T-helper 17 cell (primary cell): Measurements from ENCODE around the gene PLA2G4F. TPM values are rescaled to one million over a fixed set of nuclear protein-coding genes. Genes with fewer than 3 reads are reported as not detected.

Source experiments
- ATAC-seq: fragments of 150-1000 bp; cut with Tn5 transposase; 2 replicates; pipeline ENCODE4 v1.10.0; 2021; ENCODE audit warnings: mild to moderate bottlenecking, moderate library complexity
- DNase-seq, 3 donors: peaks; one replicate each; pipeline versions ENCODE4 v3.0.0 to v3.0.0-alpha.2; 2020 to 2021
- H3K9me3 ChIP-seq: one replicate; pipeline ENCODE4 v1.7.0; 2013; ENCODE audit warnings: low read length, mild to moderate bottlenecking; ENCODE audit not compliant: control insufficient read depth, poor library complexity, severe bottlenecking
- H3K27ac Mint-ChIP-seq: one replicate; pipeline ENCODE4 v1.8.0; 2022; ENCODE audit warnings: mild to moderate bottlenecking, moderate library complexity, mixed read lengths
- H3K27me3 Mint-ChIP-seq: one replicate; pipeline ENCODE4 v1.8.0; 2022; ENCODE audit warnings: mixed read lengths
- H3K36me3 Mint-ChIP-seq: one replicate; pipeline ENCODE4 v1.8.0; 2022; ENCODE audit warnings: low read depth, mixed read lengths
- H3K4me1 Mint-ChIP-seq: one replicate; pipeline ENCODE4 v1.8.0; 2022; ENCODE audit warnings: mild to moderate bottlenecking, mixed read lengths
- H3K4me3 Mint-ChIP-seq: one replicate; pipeline ENCODE4 v1.8.0; 2022; ENCODE audit warnings: mild to moderate bottlenecking, moderate library complexity, mixed read lengths
- total RNA-seq, 4 donors: library from RNA in 2 of 4; stranded (reverse) in 2 of 4; gene quantifications; one replicate each; pipeline ENCODE4 v1.2.3 and lab custom pipeline; 2022 to 2026

The PLA2G4F gene
- not detected for total RNA-seq
- 0 to 0.46 reads per million in 2 donors for total RNA-seq (lab: John Stamatoyannopoulos, UW)

GRCh38 chr15:42156243-42156922, at the start of gene PLA2G4F:
PLA2G4F (minus strand) TSS chr15:42156636; CDS start chr15:42156549, 87 bp downstream.
- DNase-seq (no peak), ATAC-seq (no peak)
- no peaks in the 10 kb centered on the region for H3K9me3 ChIP-seq
- Mint-ChIP-seq H3K4me3 (no peak within 1 kb of the TSS), H3K27ac (peak within 1 kb of the TSS; percentile 63), H3K27me3 (no peaks in the 10 kb centered on the region), H3K4me1 (peaks cover 4% of the 10 kb centered on the region), H3K36me3 (peaks cover 2% of the 10 kb centered on the region)

GRCh38 chr15:42203891-42204290, 47.5 kb upstream of the PLA2G4F start:
- ATAC-seq (no peak), DNase-seq (no peak)
- no peaks in the 10 kb centered on the region for H3K9me3 ChIP-seq
- H3K27me3 Mint-ChIP-seq, result no peaks in the 10 kb centered on the region
- H3K4me1 Mint-ChIP-seq, result peaks cover 44% of the 10 kb centered on the region
- no peak overlapping the region for H3K4me3 Mint-ChIP-seq
- peaks cover 6% of the 10 kb centered on the region for H3K36me3 Mint-ChIP-seq
- no peak overlapping the region for H3K27ac Mint-ChIP-seq

DNA sequence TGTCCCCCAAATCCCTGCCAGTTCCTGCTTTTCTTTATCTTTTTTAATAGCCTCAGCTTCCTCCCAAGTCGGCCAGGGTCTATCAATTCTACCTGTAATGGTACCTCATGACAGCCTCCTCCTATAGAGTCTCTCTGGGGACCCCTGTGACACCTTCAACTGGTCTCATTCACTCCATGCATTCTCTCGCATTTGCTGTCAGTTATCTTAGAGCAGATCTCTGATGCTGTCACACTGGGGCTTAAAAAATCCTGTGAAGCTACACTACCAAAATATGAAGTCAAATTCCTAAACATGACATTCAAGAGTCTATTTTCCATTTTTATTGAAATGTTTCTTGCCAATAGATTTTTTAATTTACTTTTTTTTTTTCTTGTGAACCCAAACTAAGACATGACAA, 46.2 kb upstream of the PLA2G4F start:
- Mint-ChIP-seq H3K4me3 (no peak overlapping the region), H3K4me1 (peaks cover 37% of the 10 kb centered on the region), H3K27ac (peak overlapping the region; percentile 78), H3K36me3 (peaks cover 6% of the 10 kb centered on the region), H3K27me3 (no peaks in the 10 kb centered on the region)
- DNase-seq (no peak), ATAC-seq (no peak)
- no peaks in the 10 kb centered on the region for H3K9me3 ChIP-seq

DNA sequence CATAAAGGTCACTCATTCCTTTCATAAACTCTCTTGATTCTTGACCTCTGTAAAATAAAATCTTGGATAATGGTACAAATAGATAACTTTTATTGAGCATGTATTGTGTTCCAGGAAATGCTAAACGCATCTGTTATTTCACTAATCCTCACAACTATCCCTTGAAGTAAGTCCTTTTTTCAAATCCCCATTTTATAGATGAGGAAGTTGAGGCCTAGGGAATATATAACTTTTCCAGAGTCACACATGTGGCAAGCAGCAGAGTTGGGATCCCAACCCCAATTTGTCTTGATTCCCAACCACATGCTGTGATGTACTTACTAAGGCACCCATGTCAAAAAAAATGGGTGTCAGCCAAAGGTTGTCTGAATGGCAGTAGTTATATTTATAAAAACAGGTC, 45.4 kb upstream of the PLA2G4F start:
- Mint-ChIP-seq H3K27me3 (no peaks in the 10 kb centered on the region), H3K27ac (no peak overlapping the region), H3K4me3 (no peak overlapping the region), H3K4me1 (peaks cover 29% of the 10 kb centered on the region), H3K36me3 (peaks cover 6% of the 10 kb centered on the region)
- H3K9me3 ChIP-seq, result no peaks in the 10 kb centered on the region
- no peak for ATAC-seq
- DNase-seq, result no peak

GRCh38 chr15:42199126-42199525, 42.7 kb upstream of the PLA2G4F start:
- no peaks in the 10 kb centered on the region for H3K9me3 ChIP-seq
- H3K4me1 Mint-ChIP-seq, result peaks cover 11% of the 10 kb centered on the region
- no peaks in the 10 kb centered on the region for H3K27me3 Mint-ChIP-seq
- peaks cover 2% of the 10 kb centered on the region for H3K36me3 Mint-ChIP-seq
- no peak overlapping the region for H3K4me3 Mint-ChIP-seq
- H3K27ac Mint-ChIP-seq, result no peak overlapping the region
- no peak for DNase-seq
- no peak for ATAC-seq

GRCh38 chr15:42198516-42198915, 42.1 kb upstream of the PLA2G4F start:
- Mint-ChIP-seq H3K36me3 (peaks cover 2% of the 10 kb centered on the region), H3K4me1 (peaks cover 9% of the 10 kb centered on the region)
- no peak for ATAC-seq

DNA sequence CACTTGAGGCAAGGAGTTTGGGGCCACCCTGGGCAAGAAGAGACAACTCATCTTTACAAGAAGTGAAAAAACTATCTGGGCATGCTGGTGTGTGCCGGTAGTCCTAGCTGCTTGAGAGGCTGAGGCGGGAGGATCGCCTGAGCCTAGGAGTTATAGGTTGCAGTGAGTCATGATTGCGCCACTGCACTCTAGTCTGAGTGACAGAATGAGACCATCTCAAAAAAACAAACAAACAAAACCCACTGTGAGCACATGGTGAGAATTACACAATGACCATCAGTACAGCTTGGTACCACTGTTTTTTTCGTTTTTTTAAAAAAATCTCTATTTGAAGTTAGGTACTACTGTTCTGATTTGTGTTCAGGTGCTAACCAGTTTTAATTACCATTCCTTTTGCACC, 38.1 kb upstream of the PLA2G4F start:
- no peaks in the 10 kb centered on the region for H3K9me3 ChIP-seq
- no peaks in the 10 kb centered on the region for H3K27me3 Mint-ChIP-seq
- H3K4me3 Mint-ChIP-seq, result no peak overlapping the region
- peaks cover 4% of the 10 kb centered on the region for H3K36me3 Mint-ChIP-seq
- ATAC-seq (no peak), DNase-seq (no peak)
- peaks cover 10% of the 10 kb centered on the region for H3K4me1 Mint-ChIP-seq
- H3K27ac Mint-ChIP-seq, result no peak overlapping the region

More at GRCh38 chr15:42198516-42198915, 42.1 kb upstream of the PLA2G4F start:
- no peaks in the 10 kb centered on the region for H3K9me3 ChIP-seq
- DNase-seq, result no peak
- Mint-ChIP-seq H3K27ac (no peak overlapping the region), H3K4me3 (no peak overlapping the region), H3K27me3 (no peaks in the 10 kb centered on the region)

DNA sequence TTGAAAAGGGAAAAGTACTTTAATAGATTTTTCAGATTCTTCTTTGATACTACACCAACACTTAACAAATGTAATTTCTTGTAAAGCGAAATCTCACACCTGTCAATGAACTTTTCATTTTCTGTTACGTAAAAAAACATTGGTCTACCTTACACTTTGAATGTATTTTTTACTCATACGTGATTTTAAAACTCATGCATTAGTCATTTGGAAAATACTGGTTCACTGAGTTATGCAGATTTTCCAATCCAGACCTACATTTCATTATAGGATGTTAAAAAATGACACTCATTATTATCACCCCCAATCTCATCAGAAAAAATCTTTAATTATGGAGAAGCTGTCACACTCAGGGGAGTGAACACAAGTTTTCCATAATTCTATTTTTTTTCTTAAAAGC, 36.9 kb upstream of the PLA2G4F start:
- no peak for DNase-seq
- ATAC-seq, result no peak
- H3K36me3 Mint-ChIP-seq, result peaks cover 4% of the 10 kb centered on the region
- H3K9me3 ChIP-seq, result no peaks in the 10 kb centered on the region
- no peaks in the 10 kb centered on the region for H3K27me3 Mint-ChIP-seq
- H3K4me3 Mint-ChIP-seq, result no peak overlapping the region
- peaks cover 10% of the 10 kb centered on the region for H3K4me1 Mint-ChIP-seq
- no peak overlapping the region for H3K27ac Mint-ChIP-seq

DNA sequence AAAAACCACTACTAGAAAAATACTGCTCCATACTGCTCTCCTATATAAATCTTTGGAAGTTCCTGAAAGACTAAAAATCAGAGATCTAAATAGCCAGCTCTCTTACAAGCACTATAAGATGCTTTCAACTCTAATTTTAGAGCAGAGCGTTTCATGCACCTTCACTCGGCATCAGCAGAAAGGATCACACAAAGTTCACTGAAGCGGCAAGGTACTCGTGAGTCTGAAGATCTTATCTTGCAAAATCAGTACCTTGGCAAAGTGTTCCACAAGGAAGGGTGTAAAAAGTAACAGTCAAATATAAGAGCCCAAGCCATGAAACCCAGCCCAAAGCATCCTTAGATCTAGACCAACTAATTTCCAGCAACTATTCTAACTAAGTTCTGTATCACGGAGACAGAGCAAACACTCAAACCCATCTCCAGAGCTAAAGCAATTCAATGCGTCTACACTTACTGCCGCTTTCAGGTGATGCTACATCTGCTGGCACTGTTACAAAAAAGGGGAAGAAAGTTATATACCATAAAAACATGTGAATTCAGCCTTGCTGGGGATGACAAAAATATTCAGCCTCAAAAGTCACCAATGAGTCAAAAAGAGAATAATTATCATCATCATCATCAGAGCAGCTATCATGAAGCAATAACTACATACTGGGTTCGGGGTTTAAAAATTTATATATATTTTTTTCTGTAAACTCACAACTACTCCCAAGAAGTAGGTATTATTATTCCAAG, 35.3 kb upstream of the PLA2G4F start:
- H3K36me3 Mint-ChIP-seq, result peaks cover 4% of the 10 kb centered on the region
- H3K27ac Mint-ChIP-seq, result peak overlapping the region; percentile 75
- peaks cover 10% of the 10 kb centered on the region for H3K4me1 Mint-ChIP-seq
- H3K4me3 Mint-ChIP-seq, result no peak overlapping the region
- no peak for ATAC-seq
- H3K9me3 ChIP-seq, result no peaks in the 10 kb centered on the region
- no peak for DNase-seq
- no peaks in the 10 kb centered on the region for H3K27me3 Mint-ChIP-seq

GRCh38 chr15:42190370-42190769, 33.9 kb upstream of the PLA2G4F start:
- Mint-ChIP-seq H3K4me3 (no peak overlapping the region), H3K27me3 (no peaks in the 10 kb centered on the region), H3K27ac (peak overlapping the region; percentile 75), H3K36me3 (peaks cover 6% of the 10 kb centered on the region), H3K4me1 (peaks cover 14% of the 10 kb centered on the region)
- no peak for DNase-seq
- peak; percentile 35 for ATAC-seq
- H3K9me3 ChIP-seq, result no peaks in the 10 kb centered on the region

DNA sequence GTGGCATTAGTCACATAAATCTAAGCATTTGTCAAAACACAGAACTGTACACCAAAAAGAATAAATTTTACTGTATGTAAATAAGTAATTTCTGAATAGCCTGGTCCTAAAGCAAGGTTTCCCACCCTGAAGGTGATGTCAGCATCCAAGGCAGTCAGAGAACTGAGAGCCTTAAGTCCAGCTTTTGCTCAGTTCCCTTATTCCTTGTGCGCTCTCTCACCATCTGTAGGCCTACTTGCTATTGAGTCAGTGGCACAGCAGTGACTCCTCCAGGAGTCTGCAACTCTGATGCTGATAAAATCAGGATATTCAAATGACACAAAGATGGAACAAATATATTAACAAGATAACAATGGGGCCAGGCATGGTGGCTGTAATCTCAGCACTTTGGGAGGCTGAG, 29.4 kb upstream of the PLA2G4F start:
- Mint-ChIP-seq H3K27ac (peak overlapping the region; percentile 81), H3K36me3 (peaks cover 19% of the 10 kb centered on the region), H3K4me1 (peaks cover 13% of the 10 kb centered on the region), H3K4me3 (no peak overlapping the region), H3K27me3 (no peaks in the 10 kb centered on the region)
- H3K9me3 ChIP-seq, result no peaks in the 10 kb centered on the region
- DNase-seq (no peak), ATAC-seq (no peak)

DNA sequence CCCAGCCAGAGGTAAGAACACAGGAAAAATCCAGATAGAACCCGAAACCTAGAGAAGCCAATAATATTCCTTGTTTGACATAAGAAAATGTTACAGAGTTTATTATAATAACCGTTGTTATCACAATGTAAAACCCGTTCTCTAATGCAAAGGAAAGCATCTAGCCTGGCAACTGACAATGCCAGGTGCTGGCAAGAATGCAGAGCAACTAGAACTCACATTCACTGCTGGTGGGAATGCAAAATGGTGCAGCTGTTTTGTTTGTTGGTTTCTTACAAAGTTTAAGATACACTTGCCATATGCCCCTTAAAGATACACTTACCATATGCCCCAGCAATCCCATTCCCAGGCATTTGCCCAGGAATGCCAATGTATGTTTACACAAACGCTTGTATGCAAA, 28.3 kb upstream of the PLA2G4F start:
- H3K4me1 Mint-ChIP-seq, result peaks cover 8% of the 10 kb centered on the region
- no peak overlapping the region for H3K27ac Mint-ChIP-seq
- H3K9me3 ChIP-seq, result no peaks in the 10 kb centered on the region
- no peak overlapping the region for H3K4me3 Mint-ChIP-seq
- DNase-seq (no peak), ATAC-seq (no peak)
- no peaks in the 10 kb centered on the region for H3K27me3 Mint-ChIP-seq
- peaks cover 16% of the 10 kb centered on the region for H3K36me3 Mint-ChIP-seq

DNA sequence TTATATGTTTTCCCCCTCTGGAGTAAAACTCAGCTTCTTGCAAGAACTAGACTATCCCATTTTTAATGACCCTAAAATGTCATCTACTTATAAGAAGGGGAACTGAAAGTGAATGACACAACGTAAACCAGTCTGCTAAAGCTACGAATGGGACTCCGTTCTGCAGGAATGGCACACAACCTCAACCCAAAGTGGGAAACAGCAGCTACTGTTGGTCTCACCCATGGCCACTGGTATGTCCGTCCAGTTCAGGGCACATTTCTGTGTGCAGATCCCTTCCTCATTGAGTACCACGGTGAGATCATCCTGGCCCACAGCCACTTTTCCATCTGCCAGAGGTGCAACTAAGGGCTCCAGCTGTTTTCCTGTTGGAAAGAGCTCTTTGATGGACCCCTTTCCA, 27.9 kb upstream of the PLA2G4F start:
- Mint-ChIP-seq H3K27ac (no peak overlapping the region), H3K4me1 (peaks cover 8% of the 10 kb centered on the region), H3K4me3 (no peak overlapping the region), H3K36me3 (peaks cover 16% of the 10 kb centered on the region), H3K27me3 (no peaks in the 10 kb centered on the region)
- DNase-seq (no peak), ATAC-seq (no peak)
- H3K9me3 ChIP-seq, result no peaks in the 10 kb centered on the region

GRCh38 chr15:42182961-42183360, 26.5 kb upstream of the PLA2G4F start:
- ATAC-seq (no peak), DNase-seq (no peak)
- no peak overlapping the region for H3K27ac Mint-ChIP-seq
- no peaks in the 10 kb centered on the region for H3K9me3 ChIP-seq
- H3K4me1 Mint-ChIP-seq, result peaks cover 8% of the 10 kb centered on the region
- no peaks in the 10 kb centered on the region for H3K27me3 Mint-ChIP-seq
- H3K4me3 Mint-ChIP-seq, result no peak overlapping the region
- peaks cover 16% of the 10 kb centered on the region for H3K36me3 Mint-ChIP-seq
